H1 (cell line): ENCODE data around the gene LARP6. TPM values are rescaled to one million over a fixed set of nuclear protein-coding genes. Genes with fewer than 3 reads are reported as not detected.
A peak's percentile ranks its signal among the peaks of the same experiment; 100 is the strongest.

Experiments used
- CEBPB ChIP-seq: IDR thresholded peaks from 2 replicates; pipeline ENCODE4 v1.6.1; 2012; ENCODE audit warnings: low read depth, low read length
- JUN ChIP-seq: IDR thresholded peaks from 2 replicates; pipeline ENCODE4 v1.6.1; 2011; ENCODE audit warnings: low read depth, mild to moderate bottlenecking, improper control_type of control experiment, low read length
- POLR2AphosphoS5 ChIP-seq: IDR thresholded peaks from 2 replicates; pipeline ENCODE4 v1.6.1; 2011; ENCODE audit warnings: low read depth, low read length
- RBBP5 ChIP-seq: IDR thresholded peaks from 2 replicates; pipeline ENCODE4 v1.7.1; 2012; ENCODE audit warnings: low read depth, mild to moderate bottlenecking, inconsistent platforms, low read length, moderate library complexity, borderline replicate concordance
- RXRA ChIP-seq: IDR thresholded peaks from 2 replicates; pipeline ENCODE4 v1.6.1; 2011; ENCODE audit warnings: low read depth, mild to moderate bottlenecking, low read length, moderate library complexity; ENCODE audit not compliant: insufficient read depth
- SP1 ChIP-seq: IDR thresholded peaks from 2 replicates; pipeline ENCODE4 v1.6.1; 2011; ENCODE audit warnings: low read depth, low read length
- SP4 ChIP-seq: IDR thresholded peaks from 2 replicates; pipeline ENCODE4 v1.6.1; 2012; ENCODE audit warnings: low read length, inconsistent platforms
- SUZ12 ChIP-seq: fragments of 200-600 bp; sonication (generic); IDR thresholded peaks from 2 replicates; pipeline ENCODE4 v1.6.1; 2012; ENCODE audit warnings: mild to moderate bottlenecking, inconsistent platforms, low read length, moderate library complexity, mixed read lengths
- TAF1 ChIP-seq: IDR thresholded peaks from 2 replicates; pipeline ENCODE4 v1.6.1; 2011; ENCODE audit warnings: mild to moderate bottlenecking, low read depth, low read length
- polyA plus RNA-seq, 7 experiments: library from polyadenylated mRNA; depleted of rRNA in 3 of 7; stranded (reverse) in 5 of 7; unstranded in 2 of 7; fragments of >200 nt in 5 of 7; fragments of 200-250 nt in 2 of 7; gene quantifications; 1 replicate in 5 of 7; 2 replicates in 1 of 7; 4 replicates in 1 of 7; pipeline versions ENCODE4 v1.2.1 to v1.2.3, GENCODE V29; 2011 to 2013; ENCODE audit warnings: missing spikeins in 2 of 7, mixed read lengths in 2 of 7
- total RNA-seq: library from RNA; stranded (reverse); fragmentation: NEBNext Ultra II Directional; extraction: Animal tissue kit (Norgen Biotek cat#: 25700); gene quantifications from 2 replicates; pipeline ENCODE4 v1.2.1, GENCODE V29; 2021

Gene LARP6
- total and polyA plus RNA-seq, 2 of the 8 experiments (the other 6 are each of a cell fraction or from before 2014, with no cell fraction given): 21.0 to 24.7 TPM

DNA sequence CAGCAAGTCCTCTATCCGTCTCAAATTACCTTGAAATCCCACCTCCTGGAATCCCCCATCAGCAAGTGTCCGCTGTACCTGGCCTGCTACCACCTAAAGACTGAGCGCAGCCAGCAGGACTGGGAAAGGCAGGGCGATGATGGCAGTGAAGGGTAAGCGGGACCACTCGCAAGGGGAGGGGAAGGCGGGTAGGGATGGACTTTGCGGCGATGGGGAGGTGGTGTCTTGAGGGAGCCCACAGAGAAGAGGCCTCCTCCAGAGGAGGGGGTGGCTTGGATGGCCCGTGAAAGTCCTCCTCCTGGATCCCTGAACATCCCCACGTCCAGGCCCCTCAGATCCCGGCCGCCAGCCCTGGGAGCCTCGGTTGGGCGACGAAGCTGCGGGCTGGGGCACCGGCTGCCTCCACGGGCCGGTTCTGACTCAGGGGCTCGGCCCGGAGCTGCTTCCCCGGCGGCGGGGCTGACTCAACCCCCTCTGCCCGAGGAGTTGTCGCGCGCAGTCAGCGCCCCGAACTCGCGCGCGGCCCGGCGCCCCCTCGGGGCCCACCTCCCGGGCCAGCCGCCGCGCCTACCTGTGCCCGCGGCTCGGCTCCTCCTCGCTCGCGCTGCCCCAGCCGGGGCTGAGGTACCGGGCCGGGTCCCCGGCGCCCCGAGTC, 512 bp downstream of the LARP6 start (continued):
- TF ChIP-seq SP1: no peak
- TF ChIP-seq JUN: no peak
- TF ChIP-seq SUZ12: no peak
- TF ChIP-seq CEBPB: no peak
- TF ChIP-seq TAF1: peak; percentile 73
- no peak for TF ChIP-seq RXRA
- TF ChIP-seq RBBP5: peak; percentile 58
- no peak for TF ChIP-seq SP4
- TF ChIP-seq POLR2AphosphoS5: peak; percentile 64; the same call in 1 of the 2 replicates
- TF ChIP-seq, all 59 proteins: peak for 8
